GM23338 (cell line): ENCODE results near the gene PIGR. TPM values are rescaled to one million over a fixed set of nuclear protein-coding genes. Genes with fewer than 3 reads are reported as not detected.

Source experiments
- ATAC-seq: fragments of 200-7000 bp; cut with Tn5 transposase; 3 replicates; pipeline ENCODE4 v1.9.1; 2020
- DNase-seq: peaks from one replicate; pipeline ENCODE4 v3.0.0-alpha.2; 2015; ENCODE audit warnings: low spot score
- H2AFZ ChIP-seq: fragments of 200-600 bp; sonication (generic); 2 replicates; pipeline ENCODE4 v1.8.0; 2016; ENCODE audit warnings: antibody characterized with exemption, mild to moderate bottlenecking, moderate library complexity
- H3F3A ChIP-seq: fragments of 200-600 bp; sonication (generic); replicated peaks from 2 replicates; pipeline ENCODE4 v1.8.0; 2017; ENCODE audit warnings: antibody characterized with exemption, mixed run types, low read depth
- H3K27ac ChIP-seq: fragments of 200-600 bp; sonication (generic); 2 replicates; pipeline ENCODE4 v1.6.1; 2016; ENCODE audit warnings: low read depth
- H3K27me3 ChIP-seq: fragments of 200-600 bp; sonication (generic); 2 replicates; pipeline ENCODE4 v1.8.0; 2016; ENCODE audit warnings: mild to moderate bottlenecking, mixed run types, moderate library complexity; ENCODE audit not compliant: insufficient read depth
- H3K36me3 ChIP-seq: fragments of 200-600 bp; sonication (generic); 2 replicates; pipeline ENCODE4 v1.8.0; 2016; ENCODE audit warnings: mild to moderate bottlenecking; ENCODE audit not compliant: insufficient read depth
- H3K4me1 ChIP-seq: fragments of 200-600 bp; sonication (generic); 2 replicates; pipeline ENCODE4 v1.8.0; 2016; ENCODE audit warnings: mild to moderate bottlenecking, moderate library complexity; ENCODE audit not compliant: insufficient read depth
- H3K4me2 ChIP-seq: fragments of 200-600 bp; sonication (generic); 2 replicates; pipeline ENCODE4 v1.7.1; 2017; ENCODE audit warnings: mixed run types
- H3K4me3 ChIP-seq: fragments of 200-600 bp; sonication (generic); 2 replicates; pipeline ENCODE4 v1.6.1; 2016; ENCODE audit warnings: mixed run types
- H3K79me2 ChIP-seq: fragments of 200-600 bp; sonication (generic); replicated peaks from 2 replicates; pipeline ENCODE4 v1.8.0; 2017; ENCODE audit warnings: mild to moderate bottlenecking; ENCODE audit not compliant: insufficient read depth
- H3K9me2 ChIP-seq: fragments of 200-600 bp; sonication (generic); 2 replicates; pipeline ENCODE4 v1.8.0; 2017; ENCODE audit not compliant: insufficient read depth
- H4K20me1 ChIP-seq: fragments of 200-600 bp; sonication (generic); replicated peaks from 2 replicates; pipeline ENCODE4 v1.8.0; 2017; ENCODE audit warnings: mild to moderate bottlenecking; ENCODE audit not compliant: insufficient read depth
- H3K27ac Mint-ChIP-seq: 2 replicates; pipeline ENCODE4 v1.8.0; 2020; ENCODE audit warnings: inconsistent platforms, mild to moderate bottlenecking, moderate library complexity, mixed read lengths
- H3K27me3 Mint-ChIP-seq: 3 replicates; pipeline ENCODE4 v1.8.0; 2022; ENCODE audit warnings: low read depth, mild to moderate bottlenecking, moderate library complexity, mixed read lengths, inconsistent platforms; ENCODE audit not compliant: insufficient read depth, poor library complexity
- H3K36me3 Mint-ChIP-seq: 3 replicates; pipeline ENCODE4 v1.8.0; 2021; ENCODE audit warnings: low read depth, mild to moderate bottlenecking, inconsistent platforms, moderate library complexity, mixed read lengths
- H3K4me1 Mint-ChIP-seq: 3 replicates; pipeline ENCODE4 v1.8.0; 2020; ENCODE audit warnings: mild to moderate bottlenecking, inconsistent platforms, mixed read lengths
- H3K4me3 Mint-ChIP-seq: 3 replicates; pipeline ENCODE4 v1.8.0; 2021; ENCODE audit warnings: moderate library complexity, mild to moderate bottlenecking, inconsistent platforms, mixed read lengths
- H3K9me3 Mint-ChIP-seq: 3 replicates; pipeline ENCODE4 v1.8.0; 2020; ENCODE audit warnings: moderate library complexity, mild to moderate bottlenecking, inconsistent platforms, mixed read lengths
- CREB1 ChIP-seq: fragments of 250-450 bp; sonication (Bioruptor Pico); IDR thresholded peaks from 2 replicates; pipeline ENCODE4 v1.5.0; 2020; ENCODE audit warnings: low read depth, mild to moderate bottlenecking, moderate library complexity
- EZH2phosphoT487 ChIP-seq: fragments of 200-600 bp; sonication (generic); IDR thresholded peaks from one replicate; pipeline ENCODE4 v1.8.1; 2018; ENCODE audit warnings: antibody characterized with exemption; ENCODE audit not compliant: unreplicated experiment
- JUNB ChIP-seq: IDR thresholded peaks from one replicate; pipeline ENCODE4 v1.6.1; 2016; ENCODE audit warnings: antibody characterized with exemption; ENCODE audit not compliant: unreplicated experiment
- NANOG ChIP-seq: IDR thresholded peaks from 2 replicates; pipeline ENCODE4 v1.6.1; 2016; ENCODE audit warnings: antibody characterized with exemption, borderline replicate concordance
- STAT1 ChIP-seq: IDR thresholded peaks from one replicate; pipeline ENCODE4 v1.6.1; 2016; ENCODE audit warnings: antibody characterized with exemption; ENCODE audit not compliant: unreplicated experiment
- ZNF114 ChIP-seq: fragments of 250-450 bp; sonication (Bioruptor Pico); IDR thresholded peaks from 2 replicates; pipeline ENCODE4 v1.5.0; 2020; ENCODE audit warnings: mild to moderate bottlenecking, moderate library complexity
- ZNF331 ChIP-seq: fragments of 250-450 bp; sonication (Bioruptor Pico); IDR thresholded peaks from 2 replicates; pipeline ENCODE4 v1.5.0; 2020; ENCODE audit warnings: low read depth, mild to moderate bottlenecking, moderate library complexity
- polyA plus RNA-seq: library from polyadenylated mRNA; unstranded; fragments of >200 nt; fragmentation: Nextera tagmentation; extraction: Ambion mirVana; gene quantifications from 2 replicates; pipeline ENCODE4 v1.2.1, GENCODE V29; 2016
- total RNA-seq: library from RNA; depleted of rRNA; stranded (reverse); fragments of >200 nt; shearing (Covaris generic); gene quantifications from 2 replicates; pipeline ENCODE4 v1.2.3, GENCODE V29; 2014
- TF ChIP-seq, protein P1 (sequence below): IDR thresholded peaks from 2 replicates; pipeline ENCODE4 v1.6.1; 2016; ENCODE audit warnings: antibody characterized with exemption
- TF ChIP-seq, protein P2 (sequence below): IDR thresholded peaks from one replicate; pipeline ENCODE4 v1.6.1; 2018; ENCODE audit warnings: antibody characterized with exemption; ENCODE audit not compliant: unreplicated experiment
- TF ChIP-seq, protein P3 (sequence below), 2 experiments: fragments of 200-600 bp in 1 of 2; sonication (generic) in 1 of 2; conservative IDR thresholded peaks; 2 replicates each; pipeline versions ENCODE4 v1.5.1 to v1.6.1; 2016 to 2017; ENCODE audit warnings: antibody characterized with exemption in 2 of 2, low read depth in 2 of 2, mild to moderate bottlenecking in 2 of 2, moderate library complexity in 1 of 2

PIGR gene
- total and polyA plus RNA-seq, 2 experiments from 2014 or later = not detected

DNA sequence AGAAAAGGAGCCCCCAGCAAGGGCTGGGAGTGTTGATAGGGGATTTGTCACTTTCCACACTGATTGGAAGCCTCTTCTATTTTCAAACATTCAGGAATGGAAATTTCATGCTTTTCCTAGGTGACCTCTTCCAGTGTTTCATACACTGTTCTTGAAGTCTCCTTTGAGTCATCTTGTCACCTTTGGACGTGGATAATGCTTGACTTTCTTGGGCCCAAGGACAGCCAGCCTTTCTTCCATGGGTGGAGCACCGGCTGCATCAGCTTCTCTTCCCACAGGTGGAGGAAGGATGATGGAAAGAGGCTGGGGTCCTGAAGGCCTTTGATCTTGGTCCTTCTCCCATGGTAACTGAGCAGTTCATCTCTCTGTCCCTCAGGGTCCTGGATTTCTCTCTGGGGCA is 11.9 kb upstream of the PIGR start (continued):
- TF ChIP-seq, protein P1, sequence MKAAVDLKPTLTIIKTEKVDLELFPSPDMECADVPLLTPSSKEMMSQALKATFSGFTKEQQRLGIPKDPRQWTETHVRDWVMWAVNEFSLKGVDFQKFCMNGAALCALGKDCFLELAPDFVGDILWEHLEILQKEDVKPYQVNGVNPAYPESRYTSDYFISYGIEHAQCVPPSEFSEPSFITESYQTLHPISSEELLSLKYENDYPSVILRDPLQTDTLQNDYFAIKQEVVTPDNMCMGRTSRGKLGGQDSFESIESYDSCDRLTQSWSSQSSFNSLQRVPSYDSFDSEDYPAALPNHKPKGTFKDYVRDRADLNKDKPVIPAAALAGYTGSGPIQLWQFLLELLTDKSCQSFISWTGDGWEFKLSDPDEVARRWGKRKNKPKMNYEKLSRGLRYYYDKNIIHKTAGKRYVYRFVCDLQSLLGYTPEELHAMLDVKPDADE = no peak
- no peak for TF ChIP-seq CREB1
- TF ChIP-seq ZNF331 (CRISPR knock-in tag) = no peak
- no peak for TF ChIP-seq ZNF114 (CRISPR knock-in tag)
- TF ChIP-seq, protein P2, sequence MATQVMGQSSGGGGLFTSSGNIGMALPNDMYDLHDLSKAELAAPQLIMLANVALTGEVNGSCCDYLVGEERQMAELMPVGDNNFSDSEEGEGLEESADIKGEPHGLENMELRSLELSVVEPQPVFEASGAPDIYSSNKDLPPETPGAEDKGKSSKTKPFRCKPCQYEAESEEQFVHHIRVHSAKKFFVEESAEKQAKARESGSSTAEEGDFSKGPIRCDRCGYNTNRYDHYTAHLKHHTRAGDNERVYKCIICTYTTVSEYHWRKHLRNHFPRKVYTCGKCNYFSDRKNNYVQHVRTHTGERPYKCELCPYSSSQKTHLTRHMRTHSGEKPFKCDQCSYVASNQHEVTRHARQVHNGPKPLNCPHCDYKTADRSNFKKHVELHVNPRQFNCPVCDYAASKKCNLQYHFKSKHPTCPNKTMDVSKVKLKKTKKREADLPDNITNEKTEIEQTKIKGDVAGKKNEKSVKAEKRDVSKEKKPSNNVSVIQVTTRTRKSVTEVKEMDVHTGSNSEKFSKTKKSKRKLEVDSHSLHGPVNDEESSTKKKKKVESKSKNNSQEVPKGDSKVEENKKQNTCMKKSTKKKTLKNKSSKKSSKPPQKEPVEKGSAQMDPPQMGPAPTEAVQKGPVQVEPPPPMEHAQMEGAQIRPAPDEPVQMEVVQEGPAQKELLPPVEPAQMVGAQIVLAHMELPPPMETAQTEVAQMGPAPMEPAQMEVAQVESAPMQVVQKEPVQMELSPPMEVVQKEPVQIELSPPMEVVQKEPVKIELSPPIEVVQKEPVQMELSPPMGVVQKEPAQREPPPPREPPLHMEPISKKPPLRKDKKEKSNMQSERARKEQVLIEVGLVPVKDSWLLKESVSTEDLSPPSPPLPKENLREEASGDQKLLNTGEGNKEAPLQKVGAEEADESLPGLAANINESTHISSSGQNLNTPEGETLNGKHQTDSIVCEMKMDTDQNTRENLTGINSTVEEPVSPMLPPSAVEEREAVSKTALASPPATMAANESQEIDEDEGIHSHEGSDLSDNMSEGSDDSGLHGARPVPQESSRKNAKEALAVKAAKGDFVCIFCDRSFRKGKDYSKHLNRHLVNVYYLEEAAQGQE = no peak
- no peak for TF ChIP-seq NANOG
- no peak for TF ChIP-seq EZH2phosphoT487
- TF ChIP-seq JUNB = no peak
- TF ChIP-seq, protein P3, sequence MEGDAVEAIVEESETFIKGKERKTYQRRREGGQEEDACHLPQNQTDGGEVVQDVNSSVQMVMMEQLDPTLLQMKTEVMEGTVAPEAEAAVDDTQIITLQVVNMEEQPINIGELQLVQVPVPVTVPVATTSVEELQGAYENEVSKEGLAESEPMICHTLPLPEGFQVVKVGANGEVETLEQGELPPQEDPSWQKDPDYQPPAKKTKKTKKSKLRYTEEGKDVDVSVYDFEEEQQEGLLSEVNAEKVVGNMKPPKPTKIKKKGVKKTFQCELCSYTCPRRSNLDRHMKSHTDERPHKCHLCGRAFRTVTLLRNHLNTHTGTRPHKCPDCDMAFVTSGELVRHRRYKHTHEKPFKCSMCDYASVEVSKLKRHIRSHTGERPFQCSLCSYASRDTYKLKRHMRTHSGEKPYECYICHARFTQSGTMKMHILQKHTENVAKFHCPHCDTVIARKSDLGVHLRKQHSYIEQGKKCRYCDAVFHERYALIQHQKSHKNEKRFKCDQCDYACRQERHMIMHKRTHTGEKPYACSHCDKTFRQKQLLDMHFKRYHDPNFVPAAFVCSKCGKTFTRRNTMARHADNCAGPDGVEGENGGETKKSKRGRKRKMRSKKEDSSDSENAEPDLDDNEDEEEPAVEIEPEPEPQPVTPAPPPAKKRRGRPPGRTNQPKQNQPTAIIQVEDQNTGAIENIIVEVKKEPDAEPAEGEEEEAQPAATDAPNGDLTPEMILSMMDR (conservative IDR thresholded peaks at IDR 0.05; ENCODE audit: low read depth in 2 of 2) = no peak
- no peak for TF ChIP-seq STAT1

DNA sequence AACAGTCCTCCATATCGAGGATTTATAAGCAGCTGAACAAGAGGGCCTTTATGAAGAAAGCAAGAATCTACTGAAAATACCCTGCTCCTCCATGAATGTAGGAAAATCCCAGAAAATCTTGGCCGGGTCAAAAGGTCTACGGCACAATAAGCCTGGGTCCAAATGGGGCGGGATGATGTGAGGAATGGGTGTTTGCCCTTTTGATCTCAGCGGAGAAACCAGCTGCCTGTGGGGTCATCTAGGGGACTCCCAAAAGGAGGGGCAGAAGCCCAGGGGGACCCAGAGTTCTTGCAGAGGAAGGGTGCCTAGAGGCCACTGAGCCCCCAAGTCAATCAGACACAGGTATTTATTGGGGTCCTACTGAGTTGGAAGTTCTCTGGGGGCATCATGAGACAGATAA is 11.4 kb upstream of the PIGR start:
- Mint-ChIP-seq H3K9me3 (no peaks in the 10 kb centered on the region), H3K27me3 (peaks cover 7% of the 10 kb centered on the region), H3K36me3 (no peaks in the 10 kb centered on the region), H3K27ac (no peak overlapping the region), H3K4me3 (no peak overlapping the region), H3K4me1 (no peaks in the 10 kb centered on the region)
- H3K9me2 ChIP-seq = no peaks in the 10 kb centered on the region; the same call in 1 of the 2 replicates
- H3K27me3 ChIP-seq = no peaks in the 10 kb centered on the region
- H3F3A ChIP-seq = no peaks in the 10 kb centered on the region
- no peak for ATAC-seq
- no peak for DNase-seq
- TF ChIP-seq, protein P3 (conservative IDR thresholded peaks at IDR 0.05; ENCODE audit: low read depth in 2 of 2) = no peak
- TF ChIP-seq NANOG = no peak
- no peak for TF ChIP-seq STAT1
- no peak for TF ChIP-seq ZNF114 (CRISPR knock-in tag)
- H3K36me3 ChIP-seq = no peaks in the 10 kb centered on the region
- no peaks in the 10 kb centered on the region for H3K4me1 ChIP-seq
- H3K79me2 ChIP-seq = no peaks in the 10 kb centered on the region
- H3K4me2 ChIP-seq = no peak overlapping the region
- no peaks in the 10 kb centered on the region for H4K20me1 ChIP-seq
- no peak overlapping the region for H3K27ac ChIP-seq
- no peak overlapping the region for H3K4me3 ChIP-seq
- peak overlapping the region; percentile 38; the same call in 1 of the 2 replicates for H2AFZ ChIP-seq
